A673 (cell line): Measurements from ENCODE around the gene NPHP4. TPM values are rescaled to one million over a fixed set of nuclear protein-coding genes. Genes with fewer than 3 reads are reported as not detected.

ENCODE experiments used
- BruUV-seq: library from RNA; stranded (reverse); fragments of 400-500 nt; replicated peaks from 2 replicates; lab custom pipeline; 2021; lab: Mats Ljungman, UMichigan
- CTCF ChIA-PET: fragments of 300-600 bp; sonication (Branson Sonifier 250); formaldehyde crosslinking; loops from one replicate; lab custom pipeline; 2022; ENCODE audit warnings: antibody characterized with exemption; lab: Charles Lee
- POLR2A ChIA-PET: fragments of 300-600 bp; sonication (Branson Sonifier 250); formaldehyde crosslinking; loops from one replicate; lab custom pipeline; 2022; ENCODE audit warnings: antibody characterized with exemption; ENCODE audit not compliant: low non-redundant PET; lab: Charles Lee
- DNase-seq: peaks from one replicate; pipeline ENCODE4 v3.0.0-alpha.2; 2015; ENCODE audit warnings: low spot score
- H3K27ac ChIP-seq: fragments of 200-600 bp; sonication (generic); 2 replicates; pipeline ENCODE4 v1.5.1; 2016; ENCODE audit warnings: mixed run types, low read depth, mild to moderate bottlenecking, mixed read lengths, antibody characterized with exemption, low read length; ENCODE audit not compliant: poor library complexity, severe bottlenecking
- H3K27me3 ChIP-seq: fragments of 200-600 bp; sonication (generic); replicated peaks from 2 replicates; pipeline ENCODE4 v1.6.1; 2017; ENCODE audit warnings: mixed run types, low read depth, mild to moderate bottlenecking, mixed read lengths, antibody characterized with exemption, low read length; ENCODE audit not compliant: insufficient read depth, poor library complexity
- H3K36me3 ChIP-seq: fragments of 200-600 bp; sonication (generic); 2 replicates; pipeline ENCODE4 v1.6.1; 2016; ENCODE audit warnings: mixed run types, mild to moderate bottlenecking, mixed read lengths, antibody characterized with exemption, low read length; ENCODE audit not compliant: insufficient read depth, poor library complexity, severe bottlenecking
- H3K4me1 ChIP-seq: fragments of 200-600 bp; sonication (generic); 2 replicates; pipeline ENCODE4 v1.6.1; 2017; ENCODE audit warnings: mixed run types, mild to moderate bottlenecking, mixed read lengths, antibody characterized with exemption, low read length; ENCODE audit not compliant: insufficient read depth, poor library complexity, severe bottlenecking
- H3K4me3 ChIP-seq: fragments of 200-600 bp; sonication (generic); 2 replicates; pipeline ENCODE4 v1.5.1; 2016; ENCODE audit warnings: low read depth, mixed run types, mild to moderate bottlenecking, mixed read lengths, low read length; ENCODE audit not compliant: poor library complexity, severe bottlenecking
- H3K9me3 ChIP-seq: fragments of 200-600 bp; sonication (generic); 2 replicates; pipeline ENCODE4 v1.6.1; 2016; ENCODE audit warnings: mixed run types, low read depth, mild to moderate bottlenecking, mixed read lengths, antibody characterized with exemption, low read length; ENCODE audit not compliant: poor library complexity, severe bottlenecking
- CTCF ChIP-seq: fragments of 300-800, 200-600 bp; sonication (generic); conservative IDR thresholded peaks from 2 replicates; pipeline ENCODE4 v1.5.1; 2017; ENCODE audit warnings: low read depth, mild to moderate bottlenecking, antibody characterized with exemption, low read length, moderate library complexity, mixed read lengths
- EZH2 ChIP-seq: fragments of 200-600 bp; sonication (generic); IDR thresholded peaks from 2 replicates; pipeline ENCODE4 v1.6.1; 2017; ENCODE audit warnings: borderline replicate concordance, low read depth, mild to moderate bottlenecking, mixed read lengths, antibody characterized with exemption, low read length; ENCODE audit not compliant: poor library complexity, severe bottlenecking
- intact Hi-C: fragments of 100-400 bp; cut with micrococcal nuclease; formaldehyde crosslinking; loops from one replicate; pipeline ENCODE4 v1.10.0; 2022; ENCODE audit not compliant: unreplicated experiment
- total RNA-seq: library from RNA; stranded (reverse); gene quantifications from 2 replicates; pipeline ENCODE4 v1.2.3, GENCODE V29; 2021

The NPHP4 gene
- total RNA-seq, 1 experiment from 2014 or later = 27.6 TPM

- Histone ChIP-seq H3K9me3 (no peaks in the 10 kb centered on the region), H3K4me1 (peaks cover 18% of the 10 kb centered on the region), H3K27ac (no peak overlapping the region), H3K36me3 (no peaks in the 10 kb centered on the region), H3K4me3 (no peak overlapping the region), H3K27me3 (no peaks in the 10 kb centered on the region)
- BruUV-seq = no TSS peak
- no peak for DNase-seq
- ChIA-PET POLR2A (no interaction called here), CTCF (no interaction called here)
- intact Hi-C loops = no loop called here
- TF ChIP-seq CTCF (no peak), EZH2 (no peak)
Observed at GRCh38 chr1:5918275-5918649, 74.0 kb downstream of the NPHP4 start.

GRCh38 chr1:5917591-5918274 lies 74.5 kb downstream of the NPHP4 start:
- TF ChIP-seq CTCF = no peak
- no peak for TF ChIP-seq EZH2
- intact Hi-C loops = loop anchor here (2.0 kb wide), 2 partner anchors 279 to 409 kb away; no protein-coding TSS in a partner anchor
- POLR2A ChIA-PET = no interaction called here
- Histone ChIP-seq H3K4me3 (no peak overlapping the region), H3K27ac (no peak overlapping the region), H3K4me1 (peaks cover 21% of the 10 kb centered on the region), H3K36me3 (no peaks in the 10 kb centered on the region), H3K27me3 (no peaks in the 10 kb centered on the region), H3K9me3 (no peaks in the 10 kb centered on the region)
- DNase-seq = no peak
- CTCF ChIA-PET = no interaction called here
- no TSS peak for BruUV-seq

DNA sequence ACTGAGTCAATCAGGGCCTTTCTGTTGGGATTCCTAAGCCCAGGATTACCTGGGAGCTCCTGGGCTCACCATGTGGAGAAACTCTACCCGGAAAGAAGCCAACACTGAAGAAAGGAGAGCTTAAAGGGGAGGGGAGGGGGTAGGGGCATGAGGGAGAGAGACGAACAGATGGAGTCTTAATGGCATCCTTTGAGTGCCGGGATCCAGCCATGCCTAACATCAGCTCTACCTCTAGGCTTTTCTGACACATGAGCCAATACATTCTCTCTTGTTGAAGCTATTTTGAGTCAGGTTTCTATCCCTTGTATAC lies 75.0 kb downstream of the NPHP4 start:
- DNase-seq = no peak
- Histone ChIP-seq H3K9me3 (no peaks in the 10 kb centered on the region), H3K36me3 (no peaks in the 10 kb centered on the region), H3K27me3 (no peaks in the 10 kb centered on the region), H3K4me1 (peaks cover 21% of the 10 kb centered on the region), H3K27ac (no peak overlapping the region), H3K4me3 (no peak overlapping the region)
- TF ChIP-seq CTCF (no peak), EZH2 (no peak)
- BruUV-seq = no TSS peak
- CTCF ChIA-PET = interaction anchor here (0.6 kb wide), 2 partner anchors 12 to 42 kb away, joined by 4 to 6 read pairs; no protein-coding TSS in a partner anchor
- POLR2A ChIA-PET = no interaction called here
- intact Hi-C loops = loop anchor here (2.0 kb wide), 2 partner anchors 278 to 408 kb away; no protein-coding TSS in a partner anchor
